ENCODE results near the gene LYPD6.

LYPD6 gene

GRCh38 chr2:149400997-149401396 lies 70.6 kb downstream of the LYPD6 start:
- no peak for DNase-seq (ENCODE audit: low read depth)

GRCh38 chr2:149409506-149409905 lies 79.1 kb downstream of the LYPD6 start:
- H3K4me3 ChIP-seq (ENCODE audit: low read depth, low read length) = no peak overlapping the region
- in situ Hi-C loops (cut with HindIII; ENCODE audit: low sequenced_read_pairs) = no loop called here
- no peak for TF ChIP-seq CTCF (IDR thresholded peaks at IDR 0.05; ENCODE audit: low read depth, low read length, missing control alignments)
- no peak for DNase-seq (ENCODE audit: low read depth)

More at GRCh38 chr2:149400997-149401396, 70.6 kb downstream of the LYPD6 start:
- no peak overlapping the region for H3K4me3 ChIP-seq (ENCODE audit: low read depth, low read length)
- TF ChIP-seq CTCF (IDR thresholded peaks at IDR 0.05; ENCODE audit: low read depth, low read length, missing control alignments) = no peak
- in situ Hi-C loops (cut with HindIII; ENCODE audit: low sequenced_read_pairs) = no loop called here

GRCh38 chr2:149410701-149411484 lies 80.5 kb downstream of the LYPD6 start:
- TF ChIP-seq CTCF (IDR thresholded peaks at IDR 0.05; ENCODE audit: low read depth, low read length, missing control alignments) = no peak
- in situ Hi-C loops (cut with HindIII; ENCODE audit: low sequenced_read_pairs) = no loop called here
- no peak for DNase-seq (ENCODE audit: low read depth)
- H3K4me3 ChIP-seq (ENCODE audit: low read depth, low read length) = no peak overlapping the region

- in situ Hi-C loops (cut with HindIII; ENCODE audit: low sequenced_read_pairs) = no loop called here
- no peak for TF ChIP-seq CTCF (IDR thresholded peaks at IDR 0.05; ENCODE audit: low read depth, low read length, missing control alignments)
- DNase-seq (ENCODE audit: low read depth) = no peak
- H3K4me3 ChIP-seq (ENCODE audit: low read depth, low read length) = no peak overlapping the region
Observed at GRCh38 chr2:149413487-149413886, 83.1 kb downstream of the LYPD6 start.

- in situ Hi-C loops (cut with HindIII; ENCODE audit: low sequenced_read_pairs) = no loop called here
- no peak overlapping the region for H3K4me3 ChIP-seq (ENCODE audit: low read depth, low read length)
- no peak for TF ChIP-seq CTCF (IDR thresholded peaks at IDR 0.05; ENCODE audit: low read depth, low read length, missing control alignments)
- no peak for DNase-seq (ENCODE audit: low read depth)
Observed at GRCh38 chr2:149415086-149415485, 84.7 kb downstream of the LYPD6 start.

- no peak for TF ChIP-seq CTCF (IDR thresholded peaks at IDR 0.05; ENCODE audit: low read depth, low read length, missing control alignments)
- DNase-seq (ENCODE audit: low read depth) = no peak
- no peak overlapping the region for H3K4me3 ChIP-seq (ENCODE audit: low read depth, low read length)
- in situ Hi-C loops (cut with HindIII; ENCODE audit: low sequenced_read_pairs) = no loop called here
Observed at GRCh38 chr2:149418065-149418464, 87.7 kb downstream of the LYPD6 start.

All from astrocyte of the cerebellum (primary cell).